Ecto neural progenitor cell (in vitro differentiated cells): Measurements from ENCODE around the gene OSBPL2.

Experiments used
- DNase-seq: peaks from one replicate; pipeline ENCODE4 v3.0.0-alpha.2; 2018; ENCODE audit warnings: low spot score

Gene OSBPL2

GRCh38 chr20:62235777-62236157, 2.6 kb upstream of the OSBPL2 start:
- no peak for DNase-seq

- DNase-seq: no peak
Observed at GRCh38 chr20:62236200-62236599, 2.1 kb upstream of the OSBPL2 start.

GRCh38 chr20:62236766-62237513, 1.4 kb upstream of the OSBPL2 start:
- peak; percentile 89 for DNase-seq

GRCh38 chr20:62237514-62237800, 864 bp upstream of the OSBPL2 start:
- no peak for DNase-seq

GRCh38 chr20:62238569-62239277, 402 bp downstream of the OSBPL2 start:
- DNase-seq: no peak

- no peak for DNase-seq
Observed at GRCh38 chr20:62239278-62239879, 1.1 kb downstream of the OSBPL2 start.

- no peak for DNase-seq
Observed at GRCh38 chr20:62240020-62240685, 1.8 kb downstream of the OSBPL2 start.

GRCh38 chr20:62241506-62241905, 3.2 kb downstream of the OSBPL2 start:
- no peak for DNase-seq

- DNase-seq: no peak
Observed at GRCh38 chr20:62242176-62242575, 3.9 kb downstream of the OSBPL2 start.

- no peak for DNase-seq
Observed at GRCh38 chr20:62243106-62243505, 4.8 kb downstream of the OSBPL2 start.

GRCh38 chr20:62243906-62244515, 5.7 kb downstream of the OSBPL2 start:
- no peak for DNase-seq

- DNase-seq: no peak
Observed at GRCh38 chr20:62244644-62245108, 6.4 kb downstream of the OSBPL2 start.

GRCh38 chr20:62245911-62246280, 7.6 kb downstream of the OSBPL2 start:
- DNase-seq: no peak

GRCh38 chr20:62246431-62246830, 8.1 kb downstream of the OSBPL2 start:
- no peak for DNase-seq

GRCh38 chr20:62246872-62247652, 8.7 kb downstream of the OSBPL2 start:
- DNase-seq: no peak

- no peak for DNase-seq
Observed at GRCh38 chr20:62248890-62249560, 10.7 kb downstream of the OSBPL2 start.

- no peak for DNase-seq
Observed at GRCh38 chr20:62252342-62252966, 14.1 kb downstream of the OSBPL2 start.

GRCh38 chr20:62253398-62253797, 15.1 kb downstream of the OSBPL2 start:
- no peak for DNase-seq

- no peak for DNase-seq
Observed at GRCh38 chr20:62254021-62254724, 15.9 kb downstream of the OSBPL2 start.

- DNase-seq: no peak
Observed at GRCh38 chr20:62255976-62256375, 17.7 kb downstream of the OSBPL2 start.
